GM19455 (cell line): ENCODE data around the gene EN2.

Experiments used
- ATAC-seq: cut with Tn5 transposase; IDR thresholded peaks from one replicate; pipeline ENCODE4 v1.9.1; 2021; ENCODE audit not compliant: unreplicated experiment

Gene EN2

DNA sequence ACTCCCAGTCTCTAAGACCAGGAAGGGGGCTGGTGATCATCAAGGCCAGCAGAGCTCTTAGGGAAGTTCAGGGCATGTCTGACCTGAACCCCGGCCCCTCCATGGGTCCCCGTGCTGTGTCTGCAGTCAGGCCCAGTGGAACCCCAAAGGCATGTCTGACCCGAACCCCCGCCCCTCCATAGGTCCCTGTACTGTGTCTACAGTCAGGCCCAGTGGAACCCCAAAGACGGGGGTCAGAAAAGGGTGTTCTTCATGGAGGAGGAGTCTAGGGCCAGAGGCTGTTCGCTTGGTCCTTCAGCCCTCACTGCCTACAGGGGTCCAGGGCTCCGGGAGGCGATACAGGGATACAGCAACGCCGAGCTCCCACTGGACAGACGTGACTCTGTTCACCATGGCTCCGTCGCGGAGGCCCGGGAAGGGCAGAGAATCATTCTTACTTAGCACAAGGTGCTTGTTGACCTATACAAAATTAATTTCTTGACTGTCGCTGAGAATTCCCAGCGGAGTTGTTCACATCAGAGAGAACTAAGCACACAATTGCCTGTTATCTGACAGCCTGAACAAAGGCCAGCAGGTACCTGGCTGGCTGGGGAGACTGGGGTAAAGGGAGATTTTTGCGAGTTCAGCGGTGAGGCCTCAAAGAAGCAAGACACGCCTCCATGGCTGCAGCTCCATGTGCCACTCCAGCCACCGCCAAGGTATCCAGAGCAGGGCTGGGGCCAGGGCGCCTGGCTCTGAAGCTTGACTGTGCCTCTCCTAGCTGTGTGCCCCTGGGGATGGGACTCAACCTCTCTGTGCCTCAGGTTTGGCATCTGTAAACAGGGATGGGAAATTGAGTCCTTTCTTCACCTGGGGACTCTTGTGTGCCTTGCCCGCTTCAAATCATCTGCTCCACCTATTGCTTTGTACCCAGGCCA lies 26.8 kb downstream of the EN2 start:
- ATAC-seq = no peak

DNA sequence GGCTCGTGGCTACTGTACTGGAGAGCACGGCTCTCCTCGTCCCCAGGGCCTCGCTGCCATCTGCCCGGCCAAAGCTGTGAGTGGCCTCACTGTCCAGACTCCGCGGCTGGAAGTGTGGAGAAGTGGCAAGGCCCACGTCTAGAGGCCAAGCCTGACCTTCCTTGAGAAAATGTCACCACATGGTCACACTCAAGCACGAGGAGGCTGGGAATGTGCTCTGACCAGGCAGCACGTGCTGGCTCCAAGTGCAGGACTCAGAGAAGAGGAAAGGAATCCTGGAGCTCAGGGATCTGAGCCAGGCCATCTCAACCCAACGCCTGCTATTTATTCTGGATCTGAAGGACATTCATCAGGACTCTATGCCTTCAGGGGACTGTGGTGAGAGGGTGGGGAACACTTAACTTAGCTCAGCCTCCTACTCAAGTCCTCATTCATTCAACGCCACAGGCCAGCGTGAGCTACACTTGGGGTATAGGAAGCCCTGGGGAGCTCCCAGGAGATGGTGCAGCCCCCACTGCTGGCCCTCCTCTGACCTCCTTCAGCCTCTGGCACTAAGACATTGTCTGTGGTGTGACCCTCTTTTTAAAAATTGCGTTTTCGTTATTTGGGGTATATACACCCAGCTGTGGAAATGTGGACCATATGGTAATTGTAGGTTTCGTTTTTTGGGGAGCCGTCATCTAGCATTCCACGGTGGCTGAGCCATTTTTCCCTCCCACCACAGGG lies 29.0 kb downstream of the EN2 start:
- ATAC-seq = no peak

DNA sequence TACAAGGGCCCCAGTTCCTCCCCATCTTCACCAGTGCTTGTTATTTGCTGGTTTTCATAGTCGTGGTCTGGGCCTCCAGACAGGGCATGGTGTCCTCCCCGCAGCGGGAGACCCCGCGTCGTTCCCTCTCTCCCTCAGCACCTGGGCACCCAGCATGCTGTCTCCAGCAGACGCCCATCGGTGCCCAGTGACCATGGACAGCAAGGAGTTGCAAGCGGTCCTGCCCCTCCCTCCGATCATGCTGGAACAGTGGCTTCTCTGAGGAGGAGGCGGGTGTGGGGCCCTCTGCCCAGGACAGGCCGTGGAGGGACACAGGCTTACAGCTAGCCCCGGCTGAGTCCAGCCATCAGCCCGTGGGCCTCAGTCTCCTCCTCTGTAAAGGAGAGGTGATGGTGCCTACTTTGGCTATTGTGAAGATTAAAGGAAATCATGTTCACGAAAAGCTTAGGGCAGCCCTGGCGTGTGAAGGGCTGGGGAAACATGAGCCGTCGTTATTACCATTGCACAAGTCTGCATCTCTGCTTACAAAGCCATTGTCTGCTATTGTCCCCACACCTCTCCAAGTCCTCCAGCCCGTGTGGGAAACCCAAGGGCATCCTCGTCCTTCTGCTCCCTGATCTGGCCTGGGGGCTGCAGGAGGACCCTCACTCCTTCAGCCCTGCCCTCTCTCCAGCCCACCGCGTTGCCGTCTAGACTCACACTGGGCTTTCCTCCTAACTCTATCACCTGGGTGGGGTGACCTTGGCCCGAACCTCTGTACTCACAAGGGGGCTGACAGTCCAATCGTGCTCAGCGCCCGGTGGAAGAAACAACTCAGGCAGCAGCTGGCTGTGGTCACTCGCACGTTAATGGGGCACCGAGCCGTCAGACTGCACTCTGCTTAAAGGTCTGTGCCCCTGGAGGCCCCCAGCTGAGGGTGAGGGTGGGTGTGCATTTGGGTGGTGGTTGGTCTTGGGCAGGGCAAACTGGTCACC lies 29.9 kb downstream of the EN2 start:
- no peak for ATAC-seq

DNA sequence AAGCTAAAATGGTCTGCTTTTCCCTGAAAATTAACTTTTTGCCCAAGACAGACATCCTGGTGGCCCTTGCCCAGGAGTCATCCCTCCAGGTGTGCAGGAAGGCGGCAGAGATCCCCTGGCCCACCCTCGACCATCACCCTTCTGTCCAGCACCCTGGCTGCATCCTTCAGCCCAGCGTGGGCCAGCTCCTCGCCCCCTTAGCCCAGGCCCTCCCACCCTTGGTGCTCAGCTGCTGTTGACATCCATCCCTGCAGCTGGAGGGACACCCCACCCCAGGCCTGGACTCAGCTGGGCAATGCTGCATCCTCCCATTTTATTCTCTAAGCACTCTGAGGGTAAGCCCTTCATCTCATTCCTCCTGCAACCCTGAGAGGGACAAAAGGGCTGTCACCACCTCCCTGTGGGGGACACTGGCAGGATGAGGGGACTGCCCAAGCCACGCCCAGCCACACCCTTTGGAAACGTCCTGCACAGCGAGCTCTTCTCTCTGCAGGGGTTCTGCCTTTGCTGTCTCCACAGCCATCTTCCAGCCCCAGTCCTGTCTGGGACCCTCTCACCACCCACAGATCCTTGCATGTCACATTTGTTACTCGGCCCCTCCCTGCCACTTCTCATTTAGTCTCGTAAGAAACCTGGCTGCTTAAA lies 30.7 kb downstream of the EN2 start:
- no peak for ATAC-seq

DNA sequence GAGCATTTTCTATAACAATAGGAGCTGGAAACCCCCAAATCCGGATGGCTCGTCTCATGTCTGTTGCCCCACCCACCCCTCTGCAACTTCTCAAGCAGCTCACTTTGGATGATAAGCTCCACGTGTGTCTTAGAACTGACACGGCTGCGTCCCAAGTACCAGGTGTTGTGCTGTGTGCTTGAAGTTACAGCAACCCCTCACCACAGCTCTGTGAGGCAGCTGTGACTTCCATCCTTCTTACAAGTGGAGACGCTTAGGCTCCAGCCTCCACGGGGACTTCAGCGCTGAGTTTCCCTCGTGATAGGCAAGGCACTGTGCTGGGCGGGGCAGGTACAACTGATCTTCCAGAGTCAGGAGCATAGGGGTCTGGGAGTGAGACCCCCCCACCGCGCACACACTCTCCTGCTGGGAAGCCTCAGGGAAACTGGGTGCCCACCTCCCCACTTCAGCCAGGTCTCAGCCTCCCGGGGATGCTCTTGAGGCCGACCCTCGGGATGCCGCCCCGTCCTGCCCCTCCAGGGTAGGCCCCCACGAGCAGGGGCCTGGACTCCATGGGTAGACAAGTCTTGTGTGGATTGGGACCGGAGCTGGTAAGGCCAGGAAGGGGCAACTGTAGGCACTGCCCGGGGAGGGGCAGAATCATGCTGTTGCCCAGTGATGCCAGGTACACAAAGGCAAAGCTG lies 31.4 kb downstream of the EN2 start:
- ATAC-seq = no peak

DNA sequence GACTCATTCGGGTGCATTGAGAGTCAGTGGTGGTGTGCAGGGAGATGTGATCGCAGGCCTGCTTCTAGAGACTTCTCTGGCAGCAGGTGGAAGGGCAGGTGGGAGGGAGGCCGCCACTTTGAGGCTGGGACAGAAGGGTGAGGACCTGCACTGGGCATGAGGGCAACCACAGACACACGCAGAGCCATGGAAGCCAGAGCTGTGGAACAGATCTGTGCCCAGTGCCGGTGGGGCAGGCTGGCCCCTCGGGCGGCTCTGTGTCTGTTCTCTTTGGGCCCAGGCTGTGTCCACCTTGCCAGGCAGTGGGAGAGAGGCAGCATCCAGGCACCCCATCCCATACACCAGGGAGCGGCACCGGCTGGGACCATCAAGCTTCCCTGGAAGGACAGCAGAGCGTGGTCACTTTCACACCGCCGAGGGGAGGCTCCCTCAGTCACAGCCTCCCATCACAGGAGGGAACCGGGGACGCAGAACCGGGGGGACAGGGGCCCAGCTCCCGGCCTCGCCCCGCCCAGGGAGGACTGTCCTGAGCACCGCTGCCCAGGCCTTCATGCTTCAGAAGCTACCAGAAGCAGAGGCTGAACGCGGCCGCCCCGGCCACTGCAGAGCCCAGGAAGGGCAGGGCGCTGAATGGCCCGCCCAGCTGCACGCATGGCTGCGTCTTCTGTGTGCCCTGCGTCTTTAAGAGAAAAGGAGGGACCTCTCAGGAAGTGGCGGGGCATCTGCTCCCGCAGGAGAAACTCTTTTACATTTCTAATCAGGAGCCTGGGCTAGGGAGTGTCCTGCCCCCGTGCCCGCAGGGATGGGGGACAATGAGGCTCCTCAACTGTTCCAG lies 32.1 kb downstream of the EN2 start:
- ATAC-seq = peak; percentile 37

DNA sequence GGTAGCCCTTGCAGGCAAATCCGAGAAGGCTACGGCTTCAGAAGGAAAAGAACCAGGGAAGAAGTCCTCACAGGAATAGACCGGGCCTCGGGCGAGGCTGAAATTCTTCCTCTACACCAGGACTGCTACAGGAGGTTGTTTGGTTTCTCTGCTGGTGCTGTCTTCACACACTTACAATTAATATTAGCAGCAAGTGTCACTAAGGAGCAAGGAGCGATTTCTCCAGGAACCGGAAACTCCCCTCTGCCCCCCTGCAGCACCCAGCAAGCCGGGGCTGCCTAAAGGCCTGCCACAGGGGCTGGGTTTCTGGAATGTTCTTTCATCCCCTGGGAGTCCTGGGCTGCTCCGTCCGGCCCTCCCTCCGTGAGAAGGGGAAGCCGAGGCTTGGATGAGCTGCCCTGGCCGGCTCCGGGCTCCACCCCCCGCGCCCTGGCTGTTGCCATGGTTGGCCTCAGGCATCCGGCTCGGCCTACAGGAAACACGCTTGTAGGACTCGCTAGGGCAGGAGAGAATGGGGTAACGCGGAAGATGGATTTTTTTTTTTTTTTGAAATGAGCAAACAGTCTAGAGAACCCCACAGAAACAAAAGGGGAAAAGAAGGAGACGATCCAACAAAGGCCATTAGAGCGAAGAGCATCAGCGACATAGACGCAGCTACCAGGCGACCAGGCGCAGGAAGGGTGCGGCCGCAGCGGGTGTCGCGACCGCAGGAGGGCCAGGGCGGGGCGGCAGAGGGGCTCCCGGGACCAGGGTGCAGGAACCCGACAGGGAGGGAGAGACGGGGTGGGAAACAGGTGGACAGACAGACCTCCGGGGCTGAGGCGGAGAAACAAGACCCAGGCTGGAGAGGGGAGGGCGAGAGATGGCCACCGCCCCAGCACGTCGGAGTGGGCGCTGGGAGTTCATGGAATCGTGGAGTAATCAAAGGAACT lies 33.0 kb downstream of the EN2 start:
- ATAC-seq = peak; percentile 88

DNA sequence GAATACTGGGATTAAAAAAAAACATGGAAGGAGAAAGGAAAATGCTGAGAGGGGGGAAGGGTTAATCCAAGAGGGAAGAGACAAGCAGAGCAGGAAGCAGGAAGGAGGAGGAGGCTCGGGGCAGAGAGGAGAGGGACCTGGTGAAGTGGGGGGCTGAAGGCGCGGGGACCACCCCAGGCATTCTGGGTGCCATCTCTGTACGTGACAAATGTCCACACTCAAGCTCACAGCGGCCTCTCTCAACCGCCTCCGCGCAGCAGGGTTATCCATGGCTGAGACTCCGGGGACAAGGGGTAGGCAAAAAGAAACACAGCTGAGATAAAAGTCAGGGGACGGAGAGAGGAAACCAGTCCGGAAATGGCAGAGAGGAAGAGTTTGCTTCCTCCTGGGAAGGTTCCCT lies 33.9 kb downstream of the EN2 start:
- no peak for ATAC-seq

DNA sequence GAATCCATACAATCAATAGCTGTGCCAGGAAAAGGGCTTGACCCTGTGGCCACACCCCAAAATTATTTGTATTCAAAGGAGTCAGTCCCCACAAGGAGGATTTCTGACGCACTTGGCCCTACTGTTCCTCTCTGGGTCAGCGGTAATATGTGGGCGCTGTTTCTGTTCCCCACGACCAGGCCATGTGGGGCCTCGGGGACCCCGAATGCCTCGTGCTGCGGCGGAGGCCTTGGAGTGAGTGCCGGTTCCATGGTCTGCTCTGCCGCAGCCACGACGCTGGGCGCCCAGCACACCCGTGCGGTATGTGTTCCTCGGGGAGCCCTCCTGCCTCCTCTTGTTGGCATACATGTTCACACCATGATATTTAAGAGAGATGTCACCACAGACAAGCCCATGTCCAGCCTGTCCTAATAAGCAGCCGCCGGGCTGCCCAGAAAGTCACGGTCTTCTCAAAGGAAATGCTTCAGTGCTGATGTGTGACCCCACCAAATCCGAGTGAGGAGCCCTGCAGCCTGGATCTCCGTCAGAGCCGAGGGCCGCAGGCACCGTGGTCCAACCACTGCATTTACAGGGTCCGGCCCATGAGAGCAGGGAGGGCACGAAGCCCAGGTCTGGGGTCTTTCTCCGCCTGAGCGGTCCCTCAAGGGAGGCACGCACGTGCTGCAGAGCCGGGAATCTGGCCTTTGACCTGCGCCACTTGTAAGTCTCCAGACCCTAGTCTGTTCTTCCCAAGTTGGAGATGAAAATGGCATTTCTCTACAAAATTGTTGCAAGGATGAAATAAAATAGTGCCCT lies 36.0 kb downstream of the EN2 start:
- ATAC-seq = no peak

DNA sequence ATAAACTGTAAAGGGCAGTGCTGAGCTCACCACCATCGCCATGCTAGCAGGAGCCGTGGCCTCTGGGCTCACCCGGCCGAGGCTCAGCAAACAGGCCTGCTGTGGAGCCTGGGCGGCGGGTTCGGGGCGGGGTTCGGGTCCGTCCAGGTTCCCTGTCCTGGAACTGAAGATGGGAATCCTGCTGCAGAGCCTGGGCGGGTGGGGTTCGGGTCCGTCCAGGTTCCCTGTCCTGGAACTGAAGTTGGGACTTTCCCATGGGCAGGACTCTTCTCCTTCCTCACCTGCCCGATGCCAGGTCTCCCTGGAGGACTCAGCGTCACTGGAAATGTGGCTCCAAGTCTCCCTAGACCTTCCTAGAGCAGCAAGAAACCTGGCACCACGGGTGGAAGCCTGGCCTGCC lies 36.6 kb downstream of the EN2 start:
- no peak for ATAC-seq

DNA sequence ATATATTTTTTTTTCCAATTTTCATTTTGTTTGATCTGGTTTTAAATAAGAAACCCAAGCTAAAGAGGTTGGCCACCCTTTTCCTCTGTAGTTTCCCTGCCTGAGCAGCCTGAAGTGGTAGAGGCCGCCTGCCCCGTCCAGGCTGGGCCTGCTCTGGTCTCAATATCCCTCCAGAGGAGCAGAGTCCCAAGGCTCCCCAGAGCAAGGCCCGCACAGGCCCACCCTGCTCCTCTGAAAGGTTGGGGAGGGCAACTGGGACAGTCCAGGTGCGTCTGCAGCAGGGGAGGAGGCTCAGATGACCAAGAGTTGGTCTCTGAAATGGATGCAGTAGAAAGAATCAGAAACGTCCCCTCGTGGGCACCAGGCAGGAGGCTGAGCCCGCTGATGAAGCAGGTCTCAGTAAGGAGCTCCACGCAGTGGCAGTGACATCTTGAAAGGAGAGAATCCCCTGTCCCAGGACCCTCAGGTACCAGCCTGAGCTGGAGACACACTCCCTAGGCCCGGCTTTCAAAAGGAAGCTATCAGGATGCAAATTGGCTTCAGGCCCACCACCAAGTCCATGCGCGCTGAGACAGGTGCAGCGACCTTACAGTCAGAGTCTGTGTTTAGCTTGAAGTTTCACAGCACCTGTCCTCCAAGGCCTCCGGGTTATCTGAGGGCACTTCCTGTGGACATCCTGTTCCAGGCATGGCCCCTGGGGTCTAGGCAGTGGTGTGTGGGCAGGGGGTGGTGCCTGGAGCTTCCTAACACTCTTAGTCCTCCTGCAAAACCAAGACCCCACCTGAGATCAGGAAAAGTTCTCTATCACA lies 37.7 kb downstream of the EN2 start:
- no peak for ATAC-seq

DNA sequence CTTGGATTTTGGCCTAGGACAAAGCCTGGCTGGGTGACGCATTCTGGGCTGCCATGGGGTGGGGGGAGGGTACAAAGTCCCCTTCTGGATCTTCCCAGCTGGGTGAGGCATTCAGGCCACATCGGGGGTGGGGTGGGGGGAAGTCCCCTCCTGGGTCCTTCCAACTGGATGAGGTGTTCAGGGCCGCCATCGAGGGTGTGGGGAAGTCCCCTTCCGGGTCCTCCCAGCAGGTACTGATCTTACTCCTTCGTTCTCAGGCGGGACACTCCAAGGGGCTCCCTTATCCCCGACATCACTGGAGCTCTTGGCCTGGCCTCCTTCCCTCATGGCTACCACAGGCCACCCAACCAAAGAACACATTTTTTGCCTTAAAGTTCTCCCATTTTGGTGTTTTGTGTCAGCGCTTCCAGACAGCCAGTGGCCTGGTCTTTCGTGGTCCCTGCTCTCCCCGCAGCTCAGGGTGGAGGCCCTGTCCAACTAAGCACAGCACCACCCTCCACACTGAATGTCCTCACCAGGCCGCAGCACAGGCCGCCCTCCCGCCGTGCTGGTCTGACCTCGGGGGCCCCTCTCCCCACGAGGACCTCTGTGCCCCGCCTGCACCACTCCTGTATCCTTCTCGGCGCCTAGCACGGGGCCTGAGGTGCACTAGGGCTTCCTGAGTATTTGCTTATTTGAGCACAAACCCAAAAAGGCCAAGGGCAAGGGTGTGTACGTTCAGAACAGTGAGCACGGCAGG lies 38.5 kb downstream of the EN2 start:
- ATAC-seq = no peak

DNA sequence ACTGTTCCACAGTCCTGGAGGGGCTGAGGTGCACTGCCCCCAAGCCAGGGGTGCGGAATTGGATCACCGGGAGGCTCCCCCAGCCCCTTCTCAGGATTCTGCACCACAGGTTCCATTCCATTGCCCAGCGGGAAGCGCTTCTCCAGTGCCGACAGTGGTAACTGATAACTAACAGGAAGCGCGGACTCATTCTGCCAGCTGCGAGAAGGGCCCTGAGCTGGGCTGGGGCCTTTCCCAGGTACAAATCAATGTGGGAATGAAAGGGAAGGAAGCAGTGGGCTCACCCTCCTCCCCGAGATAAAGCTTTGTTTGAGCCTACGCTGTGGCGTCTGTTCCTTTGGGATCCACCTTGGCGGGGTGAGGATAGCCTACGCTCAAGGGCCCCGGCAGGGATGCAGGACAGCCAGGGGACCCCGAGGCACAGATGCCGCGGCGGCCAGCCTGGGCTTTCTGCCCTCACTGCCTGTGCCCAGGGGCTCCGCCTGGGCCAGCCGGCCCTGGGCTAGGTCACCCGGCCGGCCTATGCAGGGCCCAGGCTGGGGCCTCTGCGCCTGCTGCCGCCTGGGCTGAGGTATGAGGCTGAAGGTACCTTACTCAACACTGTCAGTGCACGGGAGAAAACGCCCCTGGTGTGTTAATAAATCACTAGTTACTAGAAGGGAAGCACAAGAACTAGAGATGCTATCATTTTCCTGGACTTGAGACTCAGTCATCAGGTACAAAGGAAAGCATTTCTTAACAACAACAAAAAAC lies 39.4 kb downstream of the EN2 start:
- ATAC-seq = no peak

DNA sequence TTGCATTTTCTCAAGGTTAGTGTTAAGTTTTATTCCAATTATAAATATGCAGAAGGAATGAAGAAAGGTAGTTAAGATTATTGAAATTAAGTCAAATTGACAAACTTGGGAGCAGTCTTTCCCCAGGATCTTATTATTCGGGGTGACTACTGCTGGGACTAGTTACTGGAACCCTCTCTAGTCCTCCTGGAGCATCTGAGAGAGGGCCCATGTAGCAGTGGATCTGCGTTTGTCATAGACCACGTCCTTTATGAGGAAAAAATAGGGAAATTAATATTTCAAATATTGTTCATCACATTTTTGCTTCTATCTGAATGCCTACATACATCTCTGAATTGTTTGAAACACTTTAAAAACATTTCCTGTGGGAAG lies 47.5 kb downstream of the EN2 start:
- no peak for ATAC-seq

DNA sequence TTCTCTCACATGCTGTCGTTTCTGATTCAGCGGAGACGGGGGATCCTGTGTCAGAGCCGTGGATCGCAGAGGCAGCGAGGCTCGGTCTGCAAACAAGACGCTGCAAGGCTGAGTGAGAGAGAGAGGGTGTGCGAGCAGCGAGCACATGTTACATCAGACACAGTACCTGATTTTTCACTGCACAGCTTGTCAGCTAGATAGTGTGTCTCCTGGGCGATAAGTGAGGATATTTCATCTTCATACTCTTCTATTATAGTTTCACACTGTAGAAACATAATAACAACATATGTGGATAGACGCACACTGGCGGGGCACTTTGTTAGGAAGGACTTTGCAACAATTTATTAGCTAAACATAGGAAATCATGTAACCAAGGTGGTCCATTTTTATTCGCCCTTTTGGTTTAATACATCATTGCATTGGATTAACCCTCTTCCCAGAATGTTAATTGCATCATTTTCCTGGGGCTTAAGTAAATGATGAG lies 49.0 kb downstream of the EN2 start:
- ATAC-seq = no peak
